GM10248 (cell line): ENCODE measurements around the gene USP17L26.

Experiments
- CTCF ChIA-PET: fragments of 300-600 bp; sonication (Branson Sonifier 250); formaldehyde crosslinking; extraction: SDS; loops from one replicate; lab custom pipeline; 2021; ENCODE audit warnings: antibody characterized with exemption; lab: Yijun Ruan, JAX
- POLR2A ChIA-PET: fragments of 350-650 bp; sonication (Branson Sonifier 250); formaldehyde crosslinking; extraction: SDS; loops from one replicate; lab custom pipeline; 2020; ENCODE audit warnings: antibody characterized with exemption; lab: Yijun Ruan, JAX
- DNase-seq: peaks from one replicate; pipeline ENCODE4 v3.0.0; 2012; ENCODE audit errors: extremely low spot score
- TF ChIP-seq, protein P1 (sequence below): IDR thresholded peaks from 2 replicates; pipeline ENCODE4 v1.5.1; 2012; ENCODE audit warnings: mild to moderate bottlenecking, low read depth; ENCODE audit errors: extremely low read depth, missing control alignments, control extremely low read depth

USP17L26 gene

DNA sequence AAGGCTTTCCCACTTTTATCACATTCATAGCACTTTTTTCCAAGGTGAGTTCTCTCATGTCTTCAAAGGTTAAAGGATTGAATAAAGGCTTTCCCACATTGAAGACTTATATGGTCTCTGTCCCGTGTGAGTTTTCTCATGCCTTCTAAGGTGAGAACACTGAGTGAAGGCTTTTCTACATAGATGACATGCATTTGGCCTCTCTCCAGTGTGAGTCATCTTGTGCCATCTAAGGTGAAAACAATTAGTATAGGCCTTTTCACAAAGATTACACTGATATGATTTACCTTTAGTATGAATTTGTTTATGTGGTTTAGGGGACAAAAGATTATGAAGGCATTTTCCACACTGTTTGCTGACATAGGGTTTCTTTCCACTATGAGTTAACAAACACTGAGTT lies 49.7 kb downstream of the USP17L26 start:
- TF ChIP-seq, protein P1, sequence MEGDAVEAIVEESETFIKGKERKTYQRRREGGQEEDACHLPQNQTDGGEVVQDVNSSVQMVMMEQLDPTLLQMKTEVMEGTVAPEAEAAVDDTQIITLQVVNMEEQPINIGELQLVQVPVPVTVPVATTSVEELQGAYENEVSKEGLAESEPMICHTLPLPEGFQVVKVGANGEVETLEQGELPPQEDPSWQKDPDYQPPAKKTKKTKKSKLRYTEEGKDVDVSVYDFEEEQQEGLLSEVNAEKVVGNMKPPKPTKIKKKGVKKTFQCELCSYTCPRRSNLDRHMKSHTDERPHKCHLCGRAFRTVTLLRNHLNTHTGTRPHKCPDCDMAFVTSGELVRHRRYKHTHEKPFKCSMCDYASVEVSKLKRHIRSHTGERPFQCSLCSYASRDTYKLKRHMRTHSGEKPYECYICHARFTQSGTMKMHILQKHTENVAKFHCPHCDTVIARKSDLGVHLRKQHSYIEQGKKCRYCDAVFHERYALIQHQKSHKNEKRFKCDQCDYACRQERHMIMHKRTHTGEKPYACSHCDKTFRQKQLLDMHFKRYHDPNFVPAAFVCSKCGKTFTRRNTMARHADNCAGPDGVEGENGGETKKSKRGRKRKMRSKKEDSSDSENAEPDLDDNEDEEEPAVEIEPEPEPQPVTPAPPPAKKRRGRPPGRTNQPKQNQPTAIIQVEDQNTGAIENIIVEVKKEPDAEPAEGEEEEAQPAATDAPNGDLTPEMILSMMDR = no peak
- ChIA-PET CTCF (no interaction called here), POLR2A (no interaction called here)
- no peak for DNase-seq
